ENCODE data around the gene TGFA.

- TF ChIP-seq CTCF (IDR thresholded peaks at IDR 0.05; ENCODE audit: low read length) (no peak), EZH2 (IDR thresholded peaks at IDR 0.05; ENCODE audit: borderline replicate concordance, low read length) (no peak)
These were observed 44.6 kb upstream of the TGFA start for GRCh38 chr2:70598197-70598596.

Measured in OCI-LY1 (cell line).